ENCODE measurements around the gene TMA7B. TPM values are rescaled to one million over a fixed set of nuclear protein-coding genes. Genes with fewer than 3 reads are reported as not detected.

The TMA7B gene
- total and polyA plus RNA-seq, 8 donors = 0.13 to 0.17 TPM; not detected in 6

- WGBS, 2 donors = 18 to 22% methylated on average over 35 of the region's 35 CpGs
- H3K36me3 ChIP-seq = no peaks in the 10 kb centered on the region
- intact Hi-C loops (cut with DNase I) = no loop called here
- FAIRE-seq (no peak), ATAC-seq (peak; percentile 41 to 48 (median 46)), DNase-seq (peak in 5 of 6 donors; percentile 34 to 82 (median 47))
- no peaks in the 10 kb centered on the region for H3K9me3 ChIP-seq
- peak overlapping the region; percentile 55 to 72 (median 63) for H3K4me3 ChIP-seq
- peaks cover 30 to 46% (median 43%) of the 10 kb centered on the region in 3 donors for H3K4me1 ChIP-seq
- peak overlapping the region; percentile 66 to 85 (median 76) for H3K27ac ChIP-seq
- no peaks in the 10 kb centered on the region for H3K27me3 ChIP-seq
- TF ChIP-seq, protein P1, sequence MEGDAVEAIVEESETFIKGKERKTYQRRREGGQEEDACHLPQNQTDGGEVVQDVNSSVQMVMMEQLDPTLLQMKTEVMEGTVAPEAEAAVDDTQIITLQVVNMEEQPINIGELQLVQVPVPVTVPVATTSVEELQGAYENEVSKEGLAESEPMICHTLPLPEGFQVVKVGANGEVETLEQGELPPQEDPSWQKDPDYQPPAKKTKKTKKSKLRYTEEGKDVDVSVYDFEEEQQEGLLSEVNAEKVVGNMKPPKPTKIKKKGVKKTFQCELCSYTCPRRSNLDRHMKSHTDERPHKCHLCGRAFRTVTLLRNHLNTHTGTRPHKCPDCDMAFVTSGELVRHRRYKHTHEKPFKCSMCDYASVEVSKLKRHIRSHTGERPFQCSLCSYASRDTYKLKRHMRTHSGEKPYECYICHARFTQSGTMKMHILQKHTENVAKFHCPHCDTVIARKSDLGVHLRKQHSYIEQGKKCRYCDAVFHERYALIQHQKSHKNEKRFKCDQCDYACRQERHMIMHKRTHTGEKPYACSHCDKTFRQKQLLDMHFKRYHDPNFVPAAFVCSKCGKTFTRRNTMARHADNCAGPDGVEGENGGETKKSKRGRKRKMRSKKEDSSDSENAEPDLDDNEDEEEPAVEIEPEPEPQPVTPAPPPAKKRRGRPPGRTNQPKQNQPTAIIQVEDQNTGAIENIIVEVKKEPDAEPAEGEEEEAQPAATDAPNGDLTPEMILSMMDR (IDR thresholded peaks at IDR 0.05) = no peak
These were observed 35.4 kb downstream of the TMA7B start for GRCh38 chr22:39995393-39996252.

- DNase-seq (no peak), FAIRE-seq (no peak), ATAC-seq (peak in 2 of 4 donors; percentile 17 to 22)
- WGBS, 2 donors = 26 to 33% methylated on average over 3 of the region's 3 CpGs
- Histone ChIP-seq H3K27me3 (no peaks in the 10 kb centered on the region), H3K4me1 (peaks cover 28 to 44% (median 38%) of the 10 kb centered on the region in 3 donors), H3K27ac (peak overlapping the region in 2 of 4 donors; percentile 40 to 85), H3K36me3 (no peaks in the 10 kb centered on the region), H3K9me3 (no peaks in the 10 kb centered on the region), H3K4me3 (peak overlapping the region in 2 of 4 donors; percentile 58 to 68)
- intact Hi-C loops (cut with DNase I) = no loop called here
- TF ChIP-seq, protein P1 (IDR thresholded peaks at IDR 0.05) = no peak
These were observed 36.5 kb downstream of the TMA7B start for GRCh38 chr22:39996732-39997131.

GRCh38 chr22:39997421-39997820, 37.2 kb downstream of the TMA7B start:
- no peaks in the 10 kb centered on the region for H3K27me3 ChIP-seq
- peaks cover 28 to 41% (median 32%) of the 10 kb centered on the region in 3 donors for H3K4me1 ChIP-seq
- TF ChIP-seq, protein P1 (IDR thresholded peaks at IDR 0.05) = no peak
- intact Hi-C loops (cut with DNase I) = no loop called here
- H3K27ac ChIP-seq = peak overlapping the region in 2 of 4 donors; percentile 40 to 85
- ATAC-seq (no peak), DNase-seq (no peak), FAIRE-seq (no peak)
- H3K9me3 ChIP-seq = no peaks in the 10 kb centered on the region
- WGBS, 2 donors = 56 to 71% methylated on average over 3 of the region's 3 CpGs
- no peaks in the 10 kb centered on the region for H3K36me3 ChIP-seq
- peak overlapping the region in 1 of 4 donors; percentile 58 for H3K4me3 ChIP-seq

DNA sequence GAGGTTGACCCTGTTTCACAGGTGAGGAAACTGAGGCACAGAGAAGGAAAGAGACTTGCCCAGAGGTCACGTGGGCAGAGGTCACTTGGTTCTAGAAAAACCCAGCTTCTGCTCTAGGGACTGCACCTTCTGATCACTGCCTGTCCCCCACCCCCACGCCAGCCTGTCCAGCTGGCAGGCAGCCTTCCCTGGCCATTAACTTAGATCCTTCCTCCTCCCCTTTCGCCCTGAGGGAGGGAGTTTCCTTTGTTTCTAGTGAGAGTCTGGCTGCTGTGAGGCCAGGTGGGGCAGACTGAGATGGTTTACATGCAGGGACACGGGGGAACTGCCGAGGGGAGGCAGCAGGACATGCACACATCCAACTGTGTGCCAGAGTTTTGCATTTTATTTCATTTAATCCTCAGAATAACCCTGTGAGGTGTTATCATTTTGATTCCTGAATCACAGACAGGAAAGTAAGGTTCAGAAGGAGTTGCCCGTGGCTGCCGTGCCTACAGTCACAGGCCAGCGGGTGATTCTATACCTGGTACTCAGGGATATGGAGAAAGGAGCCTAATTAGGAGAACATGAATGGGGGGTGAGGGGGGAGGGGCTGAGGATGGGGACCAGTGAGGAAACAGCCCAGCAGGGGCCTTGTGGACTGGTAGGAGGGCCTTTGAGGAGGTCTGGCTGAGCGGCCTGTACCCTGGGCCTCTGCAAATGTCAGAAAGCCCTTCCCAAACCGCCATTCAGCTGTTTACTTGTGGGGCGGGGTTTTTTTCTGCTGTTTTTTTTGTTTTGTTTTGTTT, 37.9 kb downstream of the TMA7B start:
- DNase-seq = peak; percentile 76 to 85 (median 80)
- H3K9me3 ChIP-seq = no peaks in the 10 kb centered on the region
- H3K36me3 ChIP-seq = no peaks in the 10 kb centered on the region
- peaks cover 28 to 41% (median 32%) of the 10 kb centered on the region in 3 donors for H3K4me1 ChIP-seq
- no peak for FAIRE-seq
- peak; percentile 62 to 81 (median 74) for ATAC-seq
- no peaks in the 10 kb centered on the region for H3K27me3 ChIP-seq
- intact Hi-C loops (cut with DNase I) = no loop called here
- TF ChIP-seq, protein P1 (IDR thresholded peaks at IDR 0.05) = no peak
- peak overlapping the region in 2 of 4 donors; percentile 40 to 85 for H3K27ac ChIP-seq
- 25 to 29% methylated on average over 11 of the region's 11 CpGs for WGBS, 2 donors
- H3K4me3 ChIP-seq = peak overlapping the region in 1 of 4 donors; percentile 20
